D721Med (cell line): ENCODE data around the gene SLC16A4.
A peak's percentile ranks its signal among the peaks of the same experiment; 100 is the strongest.

ENCODE experiments used
- DNase-seq: peaks from one replicate; pipeline ENCODE4 v3.0.0; 2011; ENCODE audit warnings: low spot score; ENCODE audit not compliant: insufficient read length
- FAIRE-seq: peaks from 2 replicates; lab custom pipeline; 2011; peaks lifted over from hg19 to GRCh38; lab: Jason Lieb, UNC
- TF ChIP-seq, protein P1 (sequence below): IDR thresholded peaks from 2 replicates; pipeline ENCODE4 v1.5.1; 2012; ENCODE audit warnings: mild to moderate bottlenecking, control low read depth; ENCODE audit not compliant: insufficient read depth; ENCODE audit errors: missing control alignments

SLC16A4 gene

GRCh38 chr1:110338886-110339406, 51.9 kb downstream of the SLC16A4 start, which contains the start of gene RBM15:
Gene RBM15, plus strand, starts transcription at chr1:110339377. Its CDS starts 29 bp downstream, at chr1:110339406.
- FAIRE-seq (peak; percentile 55), DNase-seq (peak; percentile 71)
- TF ChIP-seq, protein P1, sequence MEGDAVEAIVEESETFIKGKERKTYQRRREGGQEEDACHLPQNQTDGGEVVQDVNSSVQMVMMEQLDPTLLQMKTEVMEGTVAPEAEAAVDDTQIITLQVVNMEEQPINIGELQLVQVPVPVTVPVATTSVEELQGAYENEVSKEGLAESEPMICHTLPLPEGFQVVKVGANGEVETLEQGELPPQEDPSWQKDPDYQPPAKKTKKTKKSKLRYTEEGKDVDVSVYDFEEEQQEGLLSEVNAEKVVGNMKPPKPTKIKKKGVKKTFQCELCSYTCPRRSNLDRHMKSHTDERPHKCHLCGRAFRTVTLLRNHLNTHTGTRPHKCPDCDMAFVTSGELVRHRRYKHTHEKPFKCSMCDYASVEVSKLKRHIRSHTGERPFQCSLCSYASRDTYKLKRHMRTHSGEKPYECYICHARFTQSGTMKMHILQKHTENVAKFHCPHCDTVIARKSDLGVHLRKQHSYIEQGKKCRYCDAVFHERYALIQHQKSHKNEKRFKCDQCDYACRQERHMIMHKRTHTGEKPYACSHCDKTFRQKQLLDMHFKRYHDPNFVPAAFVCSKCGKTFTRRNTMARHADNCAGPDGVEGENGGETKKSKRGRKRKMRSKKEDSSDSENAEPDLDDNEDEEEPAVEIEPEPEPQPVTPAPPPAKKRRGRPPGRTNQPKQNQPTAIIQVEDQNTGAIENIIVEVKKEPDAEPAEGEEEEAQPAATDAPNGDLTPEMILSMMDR = no peak

DNA sequence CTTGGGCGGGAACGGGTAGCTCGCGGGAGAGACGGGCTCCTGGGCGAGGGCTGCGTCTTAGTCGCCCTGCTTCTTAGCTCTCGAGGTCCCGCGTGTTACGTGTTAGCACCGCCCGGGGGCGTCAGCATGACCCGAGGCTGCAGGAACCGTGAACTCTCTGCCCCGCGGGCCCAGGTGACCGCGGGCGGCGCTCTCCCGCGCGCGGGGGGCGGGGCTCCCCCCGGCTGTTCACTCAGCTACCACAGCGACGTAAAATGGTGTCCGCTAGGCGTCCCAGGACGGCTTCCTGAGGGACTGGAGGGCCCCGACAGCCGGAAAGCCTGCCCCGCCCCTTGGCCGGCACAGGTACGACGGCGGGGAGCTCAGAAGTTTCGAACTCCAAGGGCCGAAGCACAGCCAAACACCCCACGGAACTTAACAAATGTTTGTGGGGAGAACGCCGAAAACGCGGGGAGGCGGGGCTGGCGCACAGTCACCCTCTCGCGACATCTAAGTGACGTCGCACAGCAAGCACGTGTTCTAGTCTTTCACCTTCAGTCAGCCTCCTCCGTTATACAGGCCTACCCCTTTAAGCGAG, 52.4 kb downstream of the SLC16A4 start:
- no peak for FAIRE-seq
- TF ChIP-seq, protein P1 = peak; percentile 27
- DNase-seq = peak; percentile 48

GRCh38 chr1:110337704-110338308, 53.0 kb downstream of the SLC16A4 start:
- TF ChIP-seq, protein P1 = no peak
- no peak for DNase-seq
- no peak for FAIRE-seq

- FAIRE-seq (no peak), DNase-seq (no peak)
- TF ChIP-seq, protein P1 = no peak
Observed at GRCh38 chr1:110336300-110337039, 54.4 kb downstream of the SLC16A4 start.

GRCh38 chr1:110335265-110335664, 55.6 kb downstream of the SLC16A4 start:
- TF ChIP-seq, protein P1 = no peak
- DNase-seq = no peak
- FAIRE-seq = no peak

DNA sequence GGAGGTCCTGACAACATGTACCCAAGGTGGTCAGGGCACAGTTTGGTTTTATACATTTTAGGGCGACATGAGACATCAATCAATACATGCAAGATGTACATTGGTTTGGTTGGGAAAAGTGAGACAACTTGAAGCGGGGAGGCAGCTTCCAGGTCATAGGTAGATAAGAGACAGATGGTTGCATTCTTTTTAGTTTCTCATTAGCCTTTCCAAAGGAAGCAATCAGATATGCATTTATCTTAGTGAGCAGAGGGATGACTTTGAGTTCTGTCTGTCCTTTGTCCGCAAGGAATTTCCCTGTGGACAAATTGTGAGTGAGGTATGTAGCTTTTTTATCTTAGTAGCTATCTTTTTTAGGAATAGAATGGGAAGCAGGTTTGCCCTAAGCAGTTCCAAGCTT, 62.1 kb downstream of the SLC16A4 start:
- TF ChIP-seq, protein P1 = no peak
- DNase-seq (no peak), FAIRE-seq (no peak)

DNA sequence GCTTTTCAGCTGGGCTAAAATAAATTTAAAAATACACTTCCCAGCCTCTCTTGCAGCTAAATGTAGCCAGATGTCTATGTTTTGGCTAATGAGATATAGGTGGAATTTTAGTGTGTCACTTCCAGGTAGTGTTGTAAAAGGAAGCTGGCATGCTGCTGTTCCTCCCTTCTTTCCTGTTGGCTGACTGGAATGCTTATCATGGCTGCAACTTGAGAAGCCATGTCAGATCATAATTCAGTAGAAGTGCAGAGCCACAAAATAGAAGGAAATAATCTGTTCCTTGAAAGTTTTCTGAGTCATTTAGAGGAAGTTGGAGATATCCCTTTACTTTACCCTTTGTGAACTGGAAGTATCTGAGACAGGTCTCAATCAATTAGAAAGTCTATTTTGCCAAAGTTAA, 62.6 kb downstream of the SLC16A4 start:
- TF ChIP-seq, protein P1 = no peak
- no peak for FAIRE-seq
- DNase-seq = no peak
